ENCODE data around the gene IL1F10. TPM values are rescaled to one million over a fixed set of nuclear protein-coding genes. Genes with fewer than 3 reads are reported as not detected.

IL1F10 gene
- polyA plus RNA-seq, 1 donor from 2014 or later: not detected

DNA sequence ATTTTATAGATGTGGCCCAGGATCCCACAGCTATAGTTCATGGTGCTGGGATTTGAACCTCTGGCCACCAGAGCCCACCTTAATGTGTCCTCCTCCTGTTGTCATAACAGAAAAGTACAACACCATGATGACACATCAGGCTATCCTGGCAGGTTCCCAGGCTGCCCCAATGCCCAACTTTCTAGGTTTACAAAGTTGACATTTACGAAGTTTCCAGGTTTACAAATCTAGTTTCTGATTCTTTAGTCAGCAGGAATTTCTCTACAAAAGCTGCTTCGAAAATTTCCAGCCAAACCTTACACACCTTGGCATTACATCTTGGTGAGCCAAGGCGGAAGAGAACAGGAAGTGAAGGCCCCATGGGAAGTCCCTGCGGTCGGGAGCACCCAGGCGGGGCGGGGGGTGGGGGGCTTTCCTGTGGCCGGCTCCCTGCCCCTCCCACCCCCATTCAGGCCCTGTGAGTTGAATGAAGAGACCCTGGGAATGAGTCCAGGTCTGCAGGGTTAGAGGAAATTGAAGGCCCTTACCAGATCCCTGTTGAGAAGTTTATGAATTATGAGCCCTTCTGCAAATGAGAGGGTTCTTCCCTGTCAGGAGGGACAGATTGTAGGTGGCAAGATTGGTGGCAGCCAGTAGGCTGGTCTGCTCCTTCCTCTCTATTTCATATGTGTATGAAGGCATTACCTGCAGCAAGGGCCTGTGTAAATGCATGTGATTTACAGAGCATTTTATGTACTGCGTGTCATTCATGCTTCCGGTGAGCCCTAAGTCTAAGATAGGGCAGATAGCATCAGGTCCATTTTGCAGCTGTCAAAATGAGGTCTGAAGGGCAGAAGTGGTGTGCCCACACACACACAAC lies 48.6 kb downstream of the IL1F10 start:
- TF ChIP-seq SMC3 (conservative IDR thresholded peaks at IDR 0.05; ENCODE audit: poor library complexity) (no peak), POLR2AphosphoS5 (IDR thresholded peaks at IDR 0.05) (no peak), EZH2 (IDR thresholded peaks at IDR 0.05; ENCODE audit: borderline replicate concordance, insufficient read depth, low read length, poor library complexity, severe bottlenecking) (no peak), EP300 (conservative IDR thresholded peaks at IDR 0.05; ENCODE audit: poor library complexity, severe bottlenecking) (no peak), RAD21 (conservative IDR thresholded peaks at IDR 0.05) (no peak), TAF1 (IDR thresholded peaks at IDR 0.05; ENCODE audit: low read depth) (no peak), MXI1 (conservative IDR thresholded peaks at IDR 0.05; ENCODE audit: poor library complexity, severe bottlenecking) (no peak)
- TF ChIP-seq, protein P1, sequence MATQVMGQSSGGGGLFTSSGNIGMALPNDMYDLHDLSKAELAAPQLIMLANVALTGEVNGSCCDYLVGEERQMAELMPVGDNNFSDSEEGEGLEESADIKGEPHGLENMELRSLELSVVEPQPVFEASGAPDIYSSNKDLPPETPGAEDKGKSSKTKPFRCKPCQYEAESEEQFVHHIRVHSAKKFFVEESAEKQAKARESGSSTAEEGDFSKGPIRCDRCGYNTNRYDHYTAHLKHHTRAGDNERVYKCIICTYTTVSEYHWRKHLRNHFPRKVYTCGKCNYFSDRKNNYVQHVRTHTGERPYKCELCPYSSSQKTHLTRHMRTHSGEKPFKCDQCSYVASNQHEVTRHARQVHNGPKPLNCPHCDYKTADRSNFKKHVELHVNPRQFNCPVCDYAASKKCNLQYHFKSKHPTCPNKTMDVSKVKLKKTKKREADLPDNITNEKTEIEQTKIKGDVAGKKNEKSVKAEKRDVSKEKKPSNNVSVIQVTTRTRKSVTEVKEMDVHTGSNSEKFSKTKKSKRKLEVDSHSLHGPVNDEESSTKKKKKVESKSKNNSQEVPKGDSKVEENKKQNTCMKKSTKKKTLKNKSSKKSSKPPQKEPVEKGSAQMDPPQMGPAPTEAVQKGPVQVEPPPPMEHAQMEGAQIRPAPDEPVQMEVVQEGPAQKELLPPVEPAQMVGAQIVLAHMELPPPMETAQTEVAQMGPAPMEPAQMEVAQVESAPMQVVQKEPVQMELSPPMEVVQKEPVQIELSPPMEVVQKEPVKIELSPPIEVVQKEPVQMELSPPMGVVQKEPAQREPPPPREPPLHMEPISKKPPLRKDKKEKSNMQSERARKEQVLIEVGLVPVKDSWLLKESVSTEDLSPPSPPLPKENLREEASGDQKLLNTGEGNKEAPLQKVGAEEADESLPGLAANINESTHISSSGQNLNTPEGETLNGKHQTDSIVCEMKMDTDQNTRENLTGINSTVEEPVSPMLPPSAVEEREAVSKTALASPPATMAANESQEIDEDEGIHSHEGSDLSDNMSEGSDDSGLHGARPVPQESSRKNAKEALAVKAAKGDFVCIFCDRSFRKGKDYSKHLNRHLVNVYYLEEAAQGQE (IDR thresholded peaks at IDR 0.05; ENCODE audit: borderline replicate concordance): no peak
- TF ChIP-seq, protein P2, sequence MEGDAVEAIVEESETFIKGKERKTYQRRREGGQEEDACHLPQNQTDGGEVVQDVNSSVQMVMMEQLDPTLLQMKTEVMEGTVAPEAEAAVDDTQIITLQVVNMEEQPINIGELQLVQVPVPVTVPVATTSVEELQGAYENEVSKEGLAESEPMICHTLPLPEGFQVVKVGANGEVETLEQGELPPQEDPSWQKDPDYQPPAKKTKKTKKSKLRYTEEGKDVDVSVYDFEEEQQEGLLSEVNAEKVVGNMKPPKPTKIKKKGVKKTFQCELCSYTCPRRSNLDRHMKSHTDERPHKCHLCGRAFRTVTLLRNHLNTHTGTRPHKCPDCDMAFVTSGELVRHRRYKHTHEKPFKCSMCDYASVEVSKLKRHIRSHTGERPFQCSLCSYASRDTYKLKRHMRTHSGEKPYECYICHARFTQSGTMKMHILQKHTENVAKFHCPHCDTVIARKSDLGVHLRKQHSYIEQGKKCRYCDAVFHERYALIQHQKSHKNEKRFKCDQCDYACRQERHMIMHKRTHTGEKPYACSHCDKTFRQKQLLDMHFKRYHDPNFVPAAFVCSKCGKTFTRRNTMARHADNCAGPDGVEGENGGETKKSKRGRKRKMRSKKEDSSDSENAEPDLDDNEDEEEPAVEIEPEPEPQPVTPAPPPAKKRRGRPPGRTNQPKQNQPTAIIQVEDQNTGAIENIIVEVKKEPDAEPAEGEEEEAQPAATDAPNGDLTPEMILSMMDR (IDR thresholded peaks at IDR 0.05; ENCODE audit: poor library complexity, severe bottlenecking): no peak
- Histone ChIP-seq H4K20me1 (ENCODE audit: insufficient read depth) (no peaks in the 10 kb centered on the region), H3K79me2 (replicated peaks; ENCODE audit: insufficient read depth, low read length) (no peaks in the 10 kb centered on the region), H3K27ac (ENCODE audit: low read length) (no peak overlapping the region), H2AFZ (ENCODE audit: low read depth, low read length) (no peak overlapping the region), H3K4me2 (ENCODE audit: low read length) (no peak overlapping the region), H3F3A (ENCODE audit: insufficient read depth, low read length, poor library complexity, severe bottlenecking) (no peaks in the 10 kb centered on the region), H3K27me3 (ENCODE audit: insufficient read depth, low read depth, low read length) (no peaks in the 10 kb centered on the region), H3K36me3 (ENCODE audit: insufficient read depth, low read length) (no peaks in the 10 kb centered on the region), H3K9me3 (ENCODE audit: low read length) (no peaks in the 10 kb centered on the region), H3K4me3 (ENCODE audit: low read length) (no peak overlapping the region), H3K9ac (ENCODE audit: low read length) (no peak overlapping the region), H3K9me2 (ENCODE audit: insufficient read depth, low read length) (no peaks in the 10 kb centered on the region)

DNA sequence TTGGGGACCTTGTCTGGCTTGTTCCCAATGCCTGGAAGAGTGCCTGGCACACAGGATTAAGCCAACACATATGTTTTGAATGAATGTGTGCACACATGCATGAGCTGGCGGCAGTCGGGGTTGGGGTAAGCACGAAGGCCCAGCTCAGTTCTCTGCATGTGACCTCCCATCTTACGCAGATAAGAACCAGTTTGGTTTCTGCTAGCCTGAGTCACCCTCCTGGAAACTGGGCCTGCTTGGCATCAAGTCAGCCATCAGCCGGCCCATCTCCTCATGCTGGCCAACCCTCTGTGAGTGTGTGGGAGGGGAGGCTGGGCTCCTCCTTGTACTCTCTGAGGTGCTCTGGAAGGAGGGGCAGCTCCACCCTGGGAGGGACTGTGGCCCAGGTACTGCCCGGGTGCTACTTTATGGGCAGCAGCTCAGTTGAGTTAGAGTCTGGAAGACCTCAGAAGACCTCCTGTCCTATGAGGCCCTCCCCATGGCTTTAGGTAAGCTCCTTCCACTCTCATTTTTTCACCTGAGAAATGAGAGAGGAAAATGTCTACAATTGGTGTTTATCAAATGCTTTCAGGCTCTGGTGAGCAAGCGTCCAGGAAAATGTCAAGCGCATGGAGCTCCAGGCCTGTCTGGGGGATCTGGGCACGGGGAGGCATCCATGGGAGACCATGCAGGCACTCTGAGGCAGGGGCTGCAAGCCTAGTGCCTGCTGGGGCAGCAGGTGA lies 49.9 kb downstream of the IL1F10 start:
- H3K9ac ChIP-seq (ENCODE audit: low read length): no peak overlapping the region
- H3K36me3 ChIP-seq (ENCODE audit: insufficient read depth, low read length): no peaks in the 10 kb centered on the region
- H3K9me3 ChIP-seq (ENCODE audit: low read length): no peaks in the 10 kb centered on the region
- H3K27ac ChIP-seq (ENCODE audit: low read length): no peak overlapping the region
- no peak overlapping the region for H2AFZ ChIP-seq (ENCODE audit: low read depth, low read length)
- no peaks in the 10 kb centered on the region for H3K9me2 ChIP-seq (ENCODE audit: insufficient read depth, low read length)
- H4K20me1 ChIP-seq (ENCODE audit: insufficient read depth): no peaks in the 10 kb centered on the region
- H3K4me3 ChIP-seq (ENCODE audit: low read length): no peak overlapping the region
- no peaks in the 10 kb centered on the region for H3K27me3 ChIP-seq (ENCODE audit: insufficient read depth, low read depth, low read length)
- H3F3A ChIP-seq (ENCODE audit: insufficient read depth, low read length, poor library complexity, severe bottlenecking): no peaks in the 10 kb centered on the region
- TF ChIP-seq SMC3 (conservative IDR thresholded peaks at IDR 0.05; ENCODE audit: poor library complexity) (no peak), EP300 (conservative IDR thresholded peaks at IDR 0.05; ENCODE audit: poor library complexity, severe bottlenecking) (no peak), TAF1 (IDR thresholded peaks at IDR 0.05; ENCODE audit: low read depth) (no peak), POLR2AphosphoS5 (IDR thresholded peaks at IDR 0.05) (no peak), RAD21 (conservative IDR thresholded peaks at IDR 0.05) (no peak), EZH2 (IDR thresholded peaks at IDR 0.05; ENCODE audit: borderline replicate concordance, insufficient read depth, low read length, poor library complexity, severe bottlenecking) (no peak), MXI1 (conservative IDR thresholded peaks at IDR 0.05; ENCODE audit: poor library complexity, severe bottlenecking) (no peak)
- TF ChIP-seq, protein P1 (IDR thresholded peaks at IDR 0.05; ENCODE audit: borderline replicate concordance): no peak
- TF ChIP-seq, protein P2 (IDR thresholded peaks at IDR 0.05; ENCODE audit: poor library complexity, severe bottlenecking): no peak
- H3K79me2 ChIP-seq (replicated peaks; ENCODE audit: insufficient read depth, low read length): no peaks in the 10 kb centered on the region
- H3K4me2 ChIP-seq (ENCODE audit: low read length): no peak overlapping the region
